ENCODE measurements around the gene CCDC169.

DNA sequence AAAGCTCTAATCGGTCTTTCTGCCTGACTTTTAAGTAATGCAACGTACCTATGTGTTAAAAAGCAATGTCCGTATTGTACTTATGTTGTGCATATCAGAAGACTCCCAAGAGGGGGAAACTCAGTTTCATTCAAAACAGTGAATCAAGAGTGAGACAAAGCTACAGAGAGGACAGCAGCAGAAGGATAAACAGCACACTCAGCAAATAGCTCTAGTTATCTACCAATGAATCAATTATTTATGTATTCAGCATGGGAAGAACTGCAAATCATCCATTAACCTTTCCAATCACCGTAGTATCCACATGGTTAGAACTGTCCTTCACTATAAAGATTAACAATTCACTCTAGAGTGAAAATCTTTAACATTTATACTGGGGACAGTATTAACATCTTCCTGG is 46.6 kb downstream of the CCDC169 start:
- no peak for TF ChIP-seq POLR2A (IDR thresholded peaks at IDR 0.05; ENCODE audit: borderline replicate concordance, extremely low read depth, insufficient read depth, insufficient read length)
- TF ChIP-seq POLR2AphosphoS5 (IDR thresholded peaks at IDR 0.05; ENCODE audit: low read depth, low read length) = no peak
- TF ChIP-seq EZH2phosphoT487 (IDR thresholded peaks at IDR 0.05; ENCODE audit: borderline replicate concordance) = no peak
- TF ChIP-seq, protein P1, sequence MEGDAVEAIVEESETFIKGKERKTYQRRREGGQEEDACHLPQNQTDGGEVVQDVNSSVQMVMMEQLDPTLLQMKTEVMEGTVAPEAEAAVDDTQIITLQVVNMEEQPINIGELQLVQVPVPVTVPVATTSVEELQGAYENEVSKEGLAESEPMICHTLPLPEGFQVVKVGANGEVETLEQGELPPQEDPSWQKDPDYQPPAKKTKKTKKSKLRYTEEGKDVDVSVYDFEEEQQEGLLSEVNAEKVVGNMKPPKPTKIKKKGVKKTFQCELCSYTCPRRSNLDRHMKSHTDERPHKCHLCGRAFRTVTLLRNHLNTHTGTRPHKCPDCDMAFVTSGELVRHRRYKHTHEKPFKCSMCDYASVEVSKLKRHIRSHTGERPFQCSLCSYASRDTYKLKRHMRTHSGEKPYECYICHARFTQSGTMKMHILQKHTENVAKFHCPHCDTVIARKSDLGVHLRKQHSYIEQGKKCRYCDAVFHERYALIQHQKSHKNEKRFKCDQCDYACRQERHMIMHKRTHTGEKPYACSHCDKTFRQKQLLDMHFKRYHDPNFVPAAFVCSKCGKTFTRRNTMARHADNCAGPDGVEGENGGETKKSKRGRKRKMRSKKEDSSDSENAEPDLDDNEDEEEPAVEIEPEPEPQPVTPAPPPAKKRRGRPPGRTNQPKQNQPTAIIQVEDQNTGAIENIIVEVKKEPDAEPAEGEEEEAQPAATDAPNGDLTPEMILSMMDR (IDR thresholded peaks at IDR 0.05 in 2 of 3, conservative IDR thresholded peaks at IDR 0.05 in 1 of 3; ENCODE audit: borderline replicate concordance in 1 of 3, insufficient read depth in 1 of 3, low read depth in 2 of 3, low read length in 2 of 3) = no peak
- no peak for TF ChIP-seq RAD21 (IDR thresholded peaks at IDR 0.05; ENCODE audit: low read depth)
- no peak for TF ChIP-seq YY1 (IDR thresholded peaks at IDR 0.05; ENCODE audit: extremely low read depth, insufficient replicate concordance, low read depth, low read length)
- TF ChIP-seq, protein P2, sequence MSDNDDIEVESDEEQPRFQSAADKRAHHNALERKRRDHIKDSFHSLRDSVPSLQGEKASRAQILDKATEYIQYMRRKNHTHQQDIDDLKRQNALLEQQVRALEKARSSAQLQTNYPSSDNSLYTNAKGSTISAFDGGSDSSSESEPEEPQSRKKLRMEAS (IDR thresholded peaks at IDR 0.05) = no peak
- no peak for TF ChIP-seq EGR1 (IDR thresholded peaks at IDR 0.05; ENCODE audit: low read depth)
- TF ChIP-seq, protein P3, sequence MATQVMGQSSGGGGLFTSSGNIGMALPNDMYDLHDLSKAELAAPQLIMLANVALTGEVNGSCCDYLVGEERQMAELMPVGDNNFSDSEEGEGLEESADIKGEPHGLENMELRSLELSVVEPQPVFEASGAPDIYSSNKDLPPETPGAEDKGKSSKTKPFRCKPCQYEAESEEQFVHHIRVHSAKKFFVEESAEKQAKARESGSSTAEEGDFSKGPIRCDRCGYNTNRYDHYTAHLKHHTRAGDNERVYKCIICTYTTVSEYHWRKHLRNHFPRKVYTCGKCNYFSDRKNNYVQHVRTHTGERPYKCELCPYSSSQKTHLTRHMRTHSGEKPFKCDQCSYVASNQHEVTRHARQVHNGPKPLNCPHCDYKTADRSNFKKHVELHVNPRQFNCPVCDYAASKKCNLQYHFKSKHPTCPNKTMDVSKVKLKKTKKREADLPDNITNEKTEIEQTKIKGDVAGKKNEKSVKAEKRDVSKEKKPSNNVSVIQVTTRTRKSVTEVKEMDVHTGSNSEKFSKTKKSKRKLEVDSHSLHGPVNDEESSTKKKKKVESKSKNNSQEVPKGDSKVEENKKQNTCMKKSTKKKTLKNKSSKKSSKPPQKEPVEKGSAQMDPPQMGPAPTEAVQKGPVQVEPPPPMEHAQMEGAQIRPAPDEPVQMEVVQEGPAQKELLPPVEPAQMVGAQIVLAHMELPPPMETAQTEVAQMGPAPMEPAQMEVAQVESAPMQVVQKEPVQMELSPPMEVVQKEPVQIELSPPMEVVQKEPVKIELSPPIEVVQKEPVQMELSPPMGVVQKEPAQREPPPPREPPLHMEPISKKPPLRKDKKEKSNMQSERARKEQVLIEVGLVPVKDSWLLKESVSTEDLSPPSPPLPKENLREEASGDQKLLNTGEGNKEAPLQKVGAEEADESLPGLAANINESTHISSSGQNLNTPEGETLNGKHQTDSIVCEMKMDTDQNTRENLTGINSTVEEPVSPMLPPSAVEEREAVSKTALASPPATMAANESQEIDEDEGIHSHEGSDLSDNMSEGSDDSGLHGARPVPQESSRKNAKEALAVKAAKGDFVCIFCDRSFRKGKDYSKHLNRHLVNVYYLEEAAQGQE (IDR thresholded peaks at IDR 0.05; ENCODE audit: low read depth) = no peak
- no peak for TF ChIP-seq JUND (IDR thresholded peaks at IDR 0.05)
